ENCODE results near the gene UNC13D.

UNC13D gene

DNA sequence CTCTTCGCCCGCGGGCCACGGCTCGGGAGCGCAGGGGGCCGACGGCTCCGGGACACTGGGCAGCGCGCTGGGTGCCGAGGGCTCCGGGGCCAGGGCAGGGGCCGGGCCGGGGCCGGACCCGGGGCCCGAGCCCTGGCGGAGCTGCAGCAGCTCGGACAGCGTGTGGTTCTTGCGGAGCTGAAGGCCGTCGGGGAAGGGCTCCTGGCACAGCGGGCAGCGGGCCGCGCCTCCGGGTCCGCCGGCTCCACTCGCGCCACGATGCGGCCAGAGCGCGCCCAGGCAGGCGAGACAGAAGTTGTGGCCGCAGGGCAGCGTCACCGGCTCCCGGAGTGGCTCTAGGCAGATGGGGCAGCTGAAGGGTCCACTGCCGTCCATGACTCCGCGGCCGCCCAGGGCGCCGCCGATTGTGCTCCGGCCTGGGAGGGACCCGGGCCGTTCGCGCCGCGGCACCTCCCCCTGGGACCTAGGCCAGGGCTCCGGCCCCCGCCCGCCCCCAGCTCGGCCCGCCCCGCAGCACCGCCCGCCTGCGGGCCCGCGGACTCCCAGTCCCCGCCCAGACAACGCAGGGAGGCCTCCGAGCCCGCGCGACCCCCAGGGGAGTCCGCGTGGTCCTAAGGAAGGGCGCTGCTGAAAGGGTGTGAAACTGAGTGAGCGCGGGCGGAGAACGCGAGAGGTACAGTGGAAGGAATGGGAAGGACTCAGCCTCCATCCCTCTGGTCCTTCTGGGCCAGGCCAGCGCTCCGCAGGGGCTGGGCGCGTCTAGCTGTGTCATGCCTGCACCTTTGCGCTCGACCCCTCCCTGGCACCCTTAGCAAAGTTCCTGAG lies 34.2 kb upstream of the UNC13D start, which contains the start of gene TRIM47:
TSS of gene TRIM47 (minus strand) at position 408 of the 825 bp plus-strand sequence. CDS start at position 375, 33 bp downstream.
- H3K27ac Mint-ChIP-seq = peak within 1 kb of the TSS; percentile 36 to 89 (median 84)
- TF ChIP-seq, protein P1, sequence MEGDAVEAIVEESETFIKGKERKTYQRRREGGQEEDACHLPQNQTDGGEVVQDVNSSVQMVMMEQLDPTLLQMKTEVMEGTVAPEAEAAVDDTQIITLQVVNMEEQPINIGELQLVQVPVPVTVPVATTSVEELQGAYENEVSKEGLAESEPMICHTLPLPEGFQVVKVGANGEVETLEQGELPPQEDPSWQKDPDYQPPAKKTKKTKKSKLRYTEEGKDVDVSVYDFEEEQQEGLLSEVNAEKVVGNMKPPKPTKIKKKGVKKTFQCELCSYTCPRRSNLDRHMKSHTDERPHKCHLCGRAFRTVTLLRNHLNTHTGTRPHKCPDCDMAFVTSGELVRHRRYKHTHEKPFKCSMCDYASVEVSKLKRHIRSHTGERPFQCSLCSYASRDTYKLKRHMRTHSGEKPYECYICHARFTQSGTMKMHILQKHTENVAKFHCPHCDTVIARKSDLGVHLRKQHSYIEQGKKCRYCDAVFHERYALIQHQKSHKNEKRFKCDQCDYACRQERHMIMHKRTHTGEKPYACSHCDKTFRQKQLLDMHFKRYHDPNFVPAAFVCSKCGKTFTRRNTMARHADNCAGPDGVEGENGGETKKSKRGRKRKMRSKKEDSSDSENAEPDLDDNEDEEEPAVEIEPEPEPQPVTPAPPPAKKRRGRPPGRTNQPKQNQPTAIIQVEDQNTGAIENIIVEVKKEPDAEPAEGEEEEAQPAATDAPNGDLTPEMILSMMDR (IDR thresholded peaks at IDR 0.05; ENCODE audit: unreplicated experiment in 3 of 3) = no peak
- H3K4me3 Mint-ChIP-seq = peak within 1 kb of the TSS; percentile 76 to 92 (median 83)
- peaks cover 14% of the 10 kb centered on the region for H3K4me1 Mint-ChIP-seq
- peaks cover 45% of the 10 kb centered on the region for H3K27me3 Mint-ChIP-seq (ENCODE audit: low read depth)
- H3K9me3 Mint-ChIP-seq = no peaks in the 10 kb centered on the region
- no peaks in the 10 kb centered on the region for H3K36me3 Mint-ChIP-seq (ENCODE audit: low read depth)

DNA sequence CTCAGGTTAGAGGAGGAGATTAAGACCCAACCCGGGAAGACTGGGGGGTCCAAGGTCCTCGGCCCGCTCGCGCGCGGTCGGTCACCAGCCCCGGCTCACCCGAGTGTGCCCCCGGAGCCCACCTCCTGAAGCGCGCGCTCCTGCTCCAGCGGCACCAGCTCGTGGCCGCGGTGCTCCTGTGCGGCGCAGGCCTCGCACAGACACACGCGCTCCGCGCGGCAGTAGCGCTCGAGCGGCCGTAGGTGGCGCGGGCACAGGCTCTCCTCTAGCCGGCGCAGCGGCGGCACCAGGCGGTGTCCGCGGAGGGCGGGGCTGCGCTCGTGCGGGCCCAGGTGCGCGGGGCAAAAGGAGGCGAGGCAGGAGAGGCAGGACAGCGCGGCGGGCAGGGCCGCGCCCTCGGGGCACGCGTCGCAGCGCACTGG lies 33.6 kb upstream of the UNC13D start:
- TF ChIP-seq, protein P1 (IDR thresholded peaks at IDR 0.05; ENCODE audit: unreplicated experiment in 3 of 3) = peak; percentile 47 to 58 (median 55)
- Mint-ChIP-seq H3K9me3 (no peaks in the 10 kb centered on the region), H3K4me1 (peaks cover 16% of the 10 kb centered on the region), H3K27ac (peak overlapping the region; percentile 36 to 89 (median 84)), H3K4me3 (peak overlapping the region; percentile 76 to 92 (median 83)), H3K27me3 (ENCODE audit: low read depth) (peaks cover 45% of the 10 kb centered on the region), H3K36me3 (ENCODE audit: low read depth) (no peaks in the 10 kb centered on the region)

DNA sequence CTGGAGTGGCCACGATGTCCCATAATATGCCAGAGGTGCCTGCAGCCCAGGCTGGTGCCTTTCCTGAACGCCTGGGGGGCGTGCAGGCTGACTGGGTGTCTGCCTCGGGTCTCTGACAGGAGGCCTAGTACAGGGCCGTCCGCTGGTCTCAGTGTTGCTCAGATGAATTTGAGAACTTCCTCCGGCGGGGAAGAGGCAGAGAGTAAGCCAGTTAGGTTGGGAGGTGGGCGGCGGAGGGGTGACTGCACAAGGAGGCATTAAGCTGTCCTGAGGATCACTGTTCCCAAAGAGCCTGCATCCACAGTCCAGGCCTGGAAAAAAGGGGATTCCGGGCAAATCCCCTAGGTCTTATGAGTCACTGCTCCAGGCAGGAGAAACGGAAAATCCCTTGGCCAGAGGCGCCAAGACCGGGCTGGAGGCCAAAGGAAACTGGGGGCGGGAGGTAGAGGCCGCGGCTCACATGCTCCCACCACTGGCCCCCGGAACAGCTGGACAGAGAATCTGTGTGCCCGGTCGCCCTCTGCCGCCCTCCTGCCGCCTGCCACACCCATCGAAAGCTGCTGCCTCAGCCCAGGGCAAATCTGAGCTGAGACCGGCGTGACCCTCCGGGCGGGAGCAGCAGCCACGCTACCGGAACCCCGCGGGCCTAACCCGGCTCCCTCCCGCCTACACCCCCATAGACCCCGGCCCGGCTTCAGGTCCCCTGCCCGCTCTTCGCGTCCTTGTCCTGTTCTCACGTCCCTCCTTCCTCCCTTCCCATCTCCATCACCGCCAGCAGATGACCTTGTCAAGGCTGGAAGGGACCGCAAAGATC lies 32.9 kb upstream of the UNC13D start:
- TF ChIP-seq, protein P1 (IDR thresholded peaks at IDR 0.05; ENCODE audit: unreplicated experiment in 3 of 3) = no peak
- Mint-ChIP-seq H3K27me3 (ENCODE audit: low read depth) (peaks cover 45% of the 10 kb centered on the region), H3K27ac (peak overlapping the region; percentile 36 to 89 (median 84)), H3K9me3 (no peaks in the 10 kb centered on the region), H3K36me3 (ENCODE audit: low read depth) (no peaks in the 10 kb centered on the region), H3K4me1 (peaks cover 22% of the 10 kb centered on the region), H3K4me3 (peak overlapping the region; percentile 76 to 92 (median 83))

DNA sequence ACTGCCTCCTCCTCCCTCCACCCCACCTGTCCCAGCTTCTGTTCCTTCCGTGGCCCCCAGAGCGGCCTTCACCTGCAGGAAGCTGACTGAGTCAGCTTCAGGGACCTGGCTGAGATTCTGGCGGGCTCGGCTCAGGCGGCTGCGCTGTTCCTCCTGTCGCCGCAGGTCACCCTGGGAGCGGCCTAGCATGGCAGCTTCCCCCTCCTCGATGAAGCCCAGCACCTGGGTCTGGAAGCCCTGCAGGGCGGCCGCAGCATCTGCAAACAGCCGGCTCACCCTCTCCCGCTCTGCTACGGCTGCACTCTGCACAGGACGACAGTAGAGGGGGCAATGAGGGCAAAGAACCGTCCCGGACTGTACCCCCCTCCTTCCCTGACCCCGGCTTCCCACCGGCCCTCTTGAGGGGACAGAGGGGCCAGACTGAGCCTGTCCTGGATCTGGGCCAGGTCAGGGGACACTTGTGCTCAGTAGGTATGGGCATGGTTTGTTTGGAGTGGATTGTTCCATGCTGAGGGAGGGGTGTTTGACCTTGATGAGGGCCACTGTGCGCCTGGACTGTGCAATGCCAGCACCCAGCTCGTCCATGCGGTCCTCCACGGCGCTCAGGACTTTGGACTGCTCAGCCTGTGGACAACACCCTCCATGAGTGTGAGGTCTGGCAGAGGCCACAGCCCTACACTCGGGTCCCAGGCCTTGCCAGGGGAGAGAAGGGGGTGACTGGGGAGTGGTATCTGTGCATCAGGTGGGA lies 32.2 kb upstream of the UNC13D start:
- H3K36me3 Mint-ChIP-seq (ENCODE audit: low read depth) = no peaks in the 10 kb centered on the region
- H3K4me1 Mint-ChIP-seq = peaks cover 22% of the 10 kb centered on the region
- peak overlapping the region; percentile 76 to 92 (median 83) for H3K4me3 Mint-ChIP-seq
- H3K27ac Mint-ChIP-seq = peak overlapping the region in 2 of 3 experiments; percentile 84 to 89
- peaks cover 41% of the 10 kb centered on the region for H3K27me3 Mint-ChIP-seq (ENCODE audit: low read depth)
- H3K9me3 Mint-ChIP-seq = no peaks in the 10 kb centered on the region
- TF ChIP-seq, protein P1 (IDR thresholded peaks at IDR 0.05; ENCODE audit: unreplicated experiment in 3 of 3) = no peak

DNA sequence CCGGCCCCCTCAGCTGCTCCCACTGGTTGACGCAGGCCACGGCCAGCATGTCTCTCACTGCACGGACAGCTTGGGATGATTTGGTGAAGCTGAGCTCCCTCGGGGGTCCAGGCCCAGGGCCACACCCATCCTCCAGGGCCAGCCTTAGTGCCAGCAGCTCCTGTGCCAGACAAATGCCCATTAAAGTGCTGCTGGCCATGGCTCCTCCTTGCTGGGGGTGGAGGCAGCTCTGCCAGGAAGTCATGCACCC lies 31.7 kb upstream of the UNC13D start:
- peaks cover 37% of the 10 kb centered on the region for H3K27me3 Mint-ChIP-seq (ENCODE audit: low read depth)
- H3K36me3 Mint-ChIP-seq (ENCODE audit: low read depth) = no peaks in the 10 kb centered on the region
- no peaks in the 10 kb centered on the region for H3K9me3 Mint-ChIP-seq
- H3K4me3 Mint-ChIP-seq = no peak overlapping the region
- H3K4me1 Mint-ChIP-seq = peaks cover 23% of the 10 kb centered on the region
- TF ChIP-seq, protein P1 (IDR thresholded peaks at IDR 0.05; ENCODE audit: unreplicated experiment in 3 of 3) = no peak
- H3K27ac Mint-ChIP-seq = no peak overlapping the region

Measured in nephron (organoid).